ENCODE data around the gene SRPK2.
"Not testable (repeated sequence)": the region's sequence is repeated elsewhere in the genome, so short reads cannot be mapped to it uniquely, and the experiment has no call there.

SRPK2 gene

GRCh38 chr7:105267244-105267643 lies 121.5 kb downstream of the SRPK2 start:
- TF ChIP-seq, protein P1, sequence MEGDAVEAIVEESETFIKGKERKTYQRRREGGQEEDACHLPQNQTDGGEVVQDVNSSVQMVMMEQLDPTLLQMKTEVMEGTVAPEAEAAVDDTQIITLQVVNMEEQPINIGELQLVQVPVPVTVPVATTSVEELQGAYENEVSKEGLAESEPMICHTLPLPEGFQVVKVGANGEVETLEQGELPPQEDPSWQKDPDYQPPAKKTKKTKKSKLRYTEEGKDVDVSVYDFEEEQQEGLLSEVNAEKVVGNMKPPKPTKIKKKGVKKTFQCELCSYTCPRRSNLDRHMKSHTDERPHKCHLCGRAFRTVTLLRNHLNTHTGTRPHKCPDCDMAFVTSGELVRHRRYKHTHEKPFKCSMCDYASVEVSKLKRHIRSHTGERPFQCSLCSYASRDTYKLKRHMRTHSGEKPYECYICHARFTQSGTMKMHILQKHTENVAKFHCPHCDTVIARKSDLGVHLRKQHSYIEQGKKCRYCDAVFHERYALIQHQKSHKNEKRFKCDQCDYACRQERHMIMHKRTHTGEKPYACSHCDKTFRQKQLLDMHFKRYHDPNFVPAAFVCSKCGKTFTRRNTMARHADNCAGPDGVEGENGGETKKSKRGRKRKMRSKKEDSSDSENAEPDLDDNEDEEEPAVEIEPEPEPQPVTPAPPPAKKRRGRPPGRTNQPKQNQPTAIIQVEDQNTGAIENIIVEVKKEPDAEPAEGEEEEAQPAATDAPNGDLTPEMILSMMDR (IDR thresholded peaks at IDR 0.05; ENCODE audit: low read depth, low read length): no peak
- DNase-seq (ENCODE audit: extremely low read depth, low read depth): no peak

DNA sequence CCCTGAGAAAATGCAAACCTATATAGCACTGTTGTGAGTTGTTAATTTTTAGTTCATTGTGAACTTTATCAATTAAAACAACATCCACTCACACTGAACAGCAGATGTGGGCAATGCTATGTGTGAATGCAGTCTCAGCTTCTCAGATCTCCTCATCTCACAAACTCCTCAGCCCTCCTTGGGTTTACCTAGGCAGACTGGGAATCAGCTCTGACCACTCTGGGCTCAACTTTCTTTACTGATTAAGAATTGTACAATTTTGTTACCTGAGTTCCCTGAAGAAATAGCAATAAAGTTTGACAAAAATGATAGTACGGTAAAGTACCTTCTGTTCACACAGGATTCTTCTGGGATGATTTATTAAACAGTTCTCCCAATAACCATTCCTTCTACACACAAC lies 124.0 kb downstream of the SRPK2 start:
- DNase-seq (ENCODE audit: extremely low read depth, low read depth): no peak
- TF ChIP-seq, protein P1 (IDR thresholded peaks at IDR 0.05; ENCODE audit: low read depth, low read length): no peak

- no peak for DNase-seq (ENCODE audit: extremely low read depth, low read depth)
- TF ChIP-seq, protein P1 (IDR thresholded peaks at IDR 0.05; ENCODE audit: low read depth, low read length): no peak
These were observed 127.0 kb downstream of the SRPK2 start for GRCh38 chr7:105261689-105262088.

DNA sequence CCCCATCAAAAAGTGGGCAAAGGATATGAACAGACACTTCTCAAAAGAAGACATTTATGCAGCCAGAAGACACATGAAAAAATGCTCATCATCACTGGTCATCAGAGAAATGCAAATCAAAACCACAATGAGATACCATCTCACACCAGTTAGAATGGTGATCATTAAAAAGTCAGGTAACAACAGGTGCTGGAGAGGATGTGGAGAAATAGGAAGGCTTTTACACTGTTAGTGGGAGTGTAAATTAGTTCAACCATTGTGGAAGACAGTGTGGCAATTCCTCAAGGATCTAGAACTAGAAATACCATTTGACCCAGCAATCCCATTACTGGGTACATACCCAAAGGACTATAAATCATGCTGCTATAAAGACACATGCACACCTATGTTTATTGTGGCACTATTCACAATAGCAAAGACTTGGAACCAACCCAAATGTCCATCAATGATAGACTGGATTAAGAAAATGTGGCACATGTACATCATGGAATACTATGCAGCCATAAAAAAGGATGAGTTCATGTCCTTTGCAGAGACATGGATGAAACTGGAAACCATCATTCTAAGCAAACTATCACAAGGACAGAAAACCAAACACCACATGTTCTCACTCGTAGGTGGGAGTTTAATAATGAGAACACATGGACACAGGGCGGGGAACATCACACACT lies 128.4 kb downstream of the SRPK2 start:
- DNase-seq (ENCODE audit: extremely low read depth, low read depth): not testable (repeated sequence)

- not testable (repeated sequence) for DNase-seq (ENCODE audit: extremely low read depth, low read depth)
These were observed 129.8 kb downstream of the SRPK2 start for GRCh38 chr7:105258919-105259318.

- TF ChIP-seq, protein P1 (IDR thresholded peaks at IDR 0.05; ENCODE audit: low read depth, low read length): no peak
These were observed 131.4 kb downstream of the SRPK2 start for GRCh38 chr7:105257338-105257737.

DNA sequence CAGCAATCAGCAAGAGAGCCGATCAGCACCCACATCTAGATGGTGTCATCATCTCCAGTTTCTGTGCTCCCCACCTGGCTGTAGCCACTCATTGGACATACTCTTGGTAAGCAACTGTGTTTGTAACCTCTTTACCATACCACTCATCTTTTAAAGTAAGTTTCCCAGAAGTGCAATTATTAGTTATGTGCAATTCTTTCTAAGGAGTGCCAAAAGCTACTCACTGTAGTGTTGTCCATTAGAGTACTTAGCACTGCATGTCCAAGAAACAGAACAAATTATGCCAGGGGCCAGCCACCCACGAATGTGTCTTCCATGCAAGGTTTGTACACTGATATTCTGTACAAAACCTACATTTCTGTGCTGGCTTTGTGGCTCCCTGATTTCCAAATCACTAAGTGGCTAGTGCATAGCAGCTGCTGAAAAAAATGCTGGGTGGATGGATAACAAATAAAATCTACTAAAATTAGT lies 131.9 kb downstream of the SRPK2 start:
- TF ChIP-seq, protein P1 (IDR thresholded peaks at IDR 0.05; ENCODE audit: low read depth, low read length): no peak
- no peak for DNase-seq (ENCODE audit: extremely low read depth, low read depth)

More at GRCh38 chr7:105257338-105257737, 131.4 kb downstream of the SRPK2 start:
- DNase-seq (ENCODE audit: extremely low read depth, low read depth): no peak

DNA sequence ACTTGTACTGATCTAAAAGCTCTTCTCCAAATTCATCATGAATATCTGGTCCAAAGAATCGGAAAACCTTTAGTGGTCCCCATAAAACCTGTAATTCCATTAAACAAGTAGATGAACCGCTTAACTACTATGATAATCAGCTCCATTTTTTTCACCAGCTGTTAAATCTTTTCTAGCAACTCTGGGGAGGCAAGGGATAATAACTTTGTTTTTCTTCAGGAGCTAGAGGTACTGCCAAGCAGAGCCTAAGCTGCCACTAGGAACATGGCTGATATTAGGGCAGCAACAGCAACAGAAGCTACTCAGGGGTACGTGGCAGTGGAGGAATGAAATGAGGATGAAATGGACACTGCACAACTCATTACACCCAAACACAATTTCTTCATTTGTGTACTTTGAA lies 138.0 kb downstream of the SRPK2 start:
- DNase-seq (ENCODE audit: extremely low read depth, low read depth): no peak
- TF ChIP-seq, protein P1 (IDR thresholded peaks at IDR 0.05; ENCODE audit: low read depth, low read length): no peak

All from AG09319 (cell line).